Neural cell (in vitro differentiated cells): ENCODE measurements around the gene LZTS2. TPM values are rescaled to one million over a fixed set of nuclear protein-coding genes. Genes with fewer than 3 reads are reported as not detected.
"Not testable (repeated sequence)": the region's sequence is repeated elsewhere in the genome, so short reads cannot be mapped to it uniquely, and the experiment has no call there.

Source experiments
- H2AFZ ChIP-seq: fragments of 200-600, 300-800 bp; sonication (generic), shearing (Covaris generic); 2 replicates; pipeline ENCODE4 v1.6.0; 2014; ENCODE audit warnings: low read depth, mild to moderate bottlenecking, antibody characterized with exemption, low read length, moderate library complexity
- H3F3A ChIP-seq: fragments of 200-600 bp; shearing (Covaris generic); 2 replicates; pipeline ENCODE4 v1.6.1; 2016; ENCODE audit warnings: mild to moderate bottlenecking, moderate library complexity, mixed read lengths, antibody characterized with exemption, low read length; ENCODE audit not compliant: insufficient read depth, poor library complexity, severe bottlenecking
- H3K27ac ChIP-seq: fragments of 200-600, 300-800 bp; sonication (generic), shearing (Covaris generic); 2 replicates; pipeline ENCODE4 v1.5.1; 2014; ENCODE audit warnings: mild to moderate bottlenecking, low read length, moderate library complexity
- H3K27me3 ChIP-seq: fragments of 300-800, 200-600 bp; sonication (generic), shearing (Covaris generic); 2 replicates; pipeline ENCODE4 v1.6.0; 2014; ENCODE audit warnings: mild to moderate bottlenecking, low read depth, low read length, moderate library complexity; ENCODE audit not compliant: insufficient read depth
- H3K36me3 ChIP-seq: fragments of 300-800, 200-600 bp; sonication (generic), shearing (Covaris generic); 2 replicates; pipeline ENCODE4 v1.5.1; 2014; ENCODE audit warnings: mild to moderate bottlenecking, antibody characterized with exemption, low read length, moderate library complexity; ENCODE audit not compliant: insufficient read depth
- H3K4me2 ChIP-seq: fragments of 300-800, 200-600 bp; sonication (generic), shearing (Covaris generic); 2 replicates; pipeline ENCODE4 v1.6.0; 2014; ENCODE audit warnings: mild to moderate bottlenecking, low read length
- H3K4me3 ChIP-seq: fragments of 300-800, 200-600 bp; sonication (generic), shearing (Covaris generic); 2 replicates; pipeline ENCODE4 v1.5.1; 2014; ENCODE audit warnings: mild to moderate bottlenecking, low read length, moderate library complexity
- H3K79me2 ChIP-seq: fragments of 200-600 bp; shearing (Covaris generic); replicated peaks from 2 replicates; pipeline ENCODE4 v1.6.0; 2014; ENCODE audit warnings: mild to moderate bottlenecking, low read length, moderate library complexity; ENCODE audit not compliant: insufficient read depth
- H3K9ac ChIP-seq: fragments of 300-800, 200-600 bp; sonication (generic), shearing (Covaris generic); 2 replicates; pipeline ENCODE4 v1.6.1; 2016; ENCODE audit warnings: mild to moderate bottlenecking, low read length, mixed read lengths
- H3K9me2 ChIP-seq: fragments of 200-600 bp; shearing (Covaris generic); 2 replicates; pipeline ENCODE4 v1.6.1; 2016; ENCODE audit warnings: mild to moderate bottlenecking, low read length, mixed read lengths; ENCODE audit not compliant: insufficient read depth
- H3K9me3 ChIP-seq: fragments of 200-600, 300-800 bp; sonication (generic), shearing (Covaris generic); 2 replicates; pipeline ENCODE4 v1.6.1; 2016; ENCODE audit warnings: mild to moderate bottlenecking, mixed run types, low read length, moderate library complexity, mixed read lengths
- H4K20me1 ChIP-seq: fragments of 200-600 bp; shearing (Covaris generic); 2 replicates; pipeline ENCODE4 v1.6.1; 2016; ENCODE audit warnings: mild to moderate bottlenecking, mixed run types; ENCODE audit not compliant: insufficient read depth
- CTCF ChIP-seq: fragments of 450-650 bp; IDR thresholded peaks from 2 replicates; pipeline ENCODE4 v1.5.1; 2014; ENCODE audit warnings: antibody characterized with exemption, mild to moderate bottlenecking, moderate library complexity; ENCODE audit not compliant: poor library complexity, severe bottlenecking
- EP300 ChIP-seq: fragments of 450-650 bp; conservative IDR thresholded peaks from 2 replicates; pipeline ENCODE4 v1.6.1; 2014; ENCODE audit warnings: antibody characterized with exemption, mild to moderate bottlenecking, moderate library complexity; ENCODE audit not compliant: poor library complexity, severe bottlenecking
- EZH2 ChIP-seq: fragments of 200-600, 300-800 bp; shearing (Covaris generic), sonication (generic); IDR thresholded peaks from 2 replicates; pipeline ENCODE4 v1.6.1; 2014; ENCODE audit warnings: antibody characterized with exemption, low read length, borderline replicate concordance, mild to moderate bottlenecking; ENCODE audit not compliant: insufficient read depth, poor library complexity, severe bottlenecking
- MXI1 ChIP-seq: fragments of 450-650 bp; conservative IDR thresholded peaks from 2 replicates; pipeline ENCODE4 v1.6.1; 2014; ENCODE audit warnings: antibody characterized with exemption, mild to moderate bottlenecking; ENCODE audit not compliant: poor library complexity, severe bottlenecking
- POLR2AphosphoS5 ChIP-seq: IDR thresholded peaks from 2 replicates; pipeline ENCODE4 v1.6.1; 2012
- RAD21 ChIP-seq: fragments of 450-650 bp; conservative IDR thresholded peaks from 2 replicates; pipeline ENCODE4 v1.6.1; 2014; ENCODE audit warnings: antibody characterized with exemption, mild to moderate bottlenecking, moderate library complexity
- REST ChIP-seq: IDR thresholded peaks from 2 replicates; pipeline ENCODE4 v1.6.1; 2012; ENCODE audit warnings: borderline replicate concordance
- SMC3 ChIP-seq: fragments of 450-650 bp; conservative IDR thresholded peaks from 2 replicates; pipeline ENCODE4 v1.6.1; 2014; ENCODE audit warnings: antibody characterized with exemption, mild to moderate bottlenecking, moderate library complexity; ENCODE audit not compliant: poor library complexity
- TAF1 ChIP-seq: IDR thresholded peaks from 2 replicates; pipeline ENCODE4 v1.6.1; 2012; ENCODE audit warnings: low read depth
- polyA plus RNA-seq: library from polyadenylated mRNA; depleted of rRNA; stranded (reverse); fragments of >200 nt; gene quantifications from 2 replicates; pipeline ENCODE4 v1.2.3, GENCODE V29; 2014

LZTS2 gene
- polyA plus RNA-seq, 1 donor from 2014 or later, result 40.1 TPM

GRCh38 chr10:101033276-101033675, 33.7 kb downstream of the LZTS2 start:
- Histone ChIP-seq H3K9ac (no peak overlapping the region), H4K20me1 (no peaks in the 10 kb centered on the region), H3K9me3 (no peaks in the 10 kb centered on the region), H3K27me3 (peaks cover 47% of the 10 kb centered on the region), H2AFZ (no peak overlapping the region), H3K79me2 (no peaks in the 10 kb centered on the region), H3K4me3 (peak overlapping the region; percentile 78), H3K9me2 (no peaks in the 10 kb centered on the region), H3F3A (no peaks in the 10 kb centered on the region), H3K36me3 (no peaks in the 10 kb centered on the region), H3K4me2 (peak overlapping the region; percentile 85), H3K27ac (no peak overlapping the region)
- TF ChIP-seq POLR2AphosphoS5 (no peak), MXI1 (no peak), REST (no peak), RAD21 (no peak), EZH2 (no peak), TAF1 (no peak), SMC3 (no peak), EP300 (no peak)

- not testable (repeated sequence) for H3K79me2 ChIP-seq, H3K9ac ChIP-seq, H3K36me3 ChIP-seq, H3K4me3 ChIP-seq, H2AFZ ChIP-seq, H3K9me2 ChIP-seq, H3K4me2 ChIP-seq, H3F3A ChIP-seq, H3K27ac ChIP-seq, H4K20me1 ChIP-seq, H3K9me3 ChIP-seq
- peaks cover 45% of the 10 kb centered on the region for H3K27me3 ChIP-seq
These were observed 34.8 kb downstream of the LZTS2 start for GRCh38 chr10:101034404-101034803.

GRCh38 chr10:101035314-101035713, 35.7 kb downstream of the LZTS2 start:
- Histone ChIP-seq H3K9me3 (no peaks in the 10 kb centered on the region), H3F3A (no peaks in the 10 kb centered on the region), H3K36me3 (no peaks in the 10 kb centered on the region), H4K20me1 (no peaks in the 10 kb centered on the region), H3K27me3 (peaks cover 36% of the 10 kb centered on the region), H3K4me3 (no peak overlapping the region), H3K27ac (no peak overlapping the region), H3K9me2 (no peaks in the 10 kb centered on the region), H3K9ac (no peak overlapping the region), H3K79me2 (no peaks in the 10 kb centered on the region), H2AFZ (no peak overlapping the region), H3K4me2 (no peak overlapping the region)
- TF ChIP-seq EP300, result no peak
- no peak for TF ChIP-seq CTCF
- TF ChIP-seq EZH2, result no peak
- no peak for TF ChIP-seq MXI1
- TF ChIP-seq REST, result no peak
- TF ChIP-seq POLR2AphosphoS5, result no peak
- no peak for TF ChIP-seq SMC3
- TF ChIP-seq TAF1, result no peak
- TF ChIP-seq RAD21, result no peak
